ENCODE results near the gene RPP25L. TPM values are rescaled to one million over a fixed set of nuclear protein-coding genes. Genes with fewer than 3 reads are reported as not detected.

The RPP25L gene
- total RNA-seq, 1 experiment from 2014 or later: 24.5 TPM

DNA sequence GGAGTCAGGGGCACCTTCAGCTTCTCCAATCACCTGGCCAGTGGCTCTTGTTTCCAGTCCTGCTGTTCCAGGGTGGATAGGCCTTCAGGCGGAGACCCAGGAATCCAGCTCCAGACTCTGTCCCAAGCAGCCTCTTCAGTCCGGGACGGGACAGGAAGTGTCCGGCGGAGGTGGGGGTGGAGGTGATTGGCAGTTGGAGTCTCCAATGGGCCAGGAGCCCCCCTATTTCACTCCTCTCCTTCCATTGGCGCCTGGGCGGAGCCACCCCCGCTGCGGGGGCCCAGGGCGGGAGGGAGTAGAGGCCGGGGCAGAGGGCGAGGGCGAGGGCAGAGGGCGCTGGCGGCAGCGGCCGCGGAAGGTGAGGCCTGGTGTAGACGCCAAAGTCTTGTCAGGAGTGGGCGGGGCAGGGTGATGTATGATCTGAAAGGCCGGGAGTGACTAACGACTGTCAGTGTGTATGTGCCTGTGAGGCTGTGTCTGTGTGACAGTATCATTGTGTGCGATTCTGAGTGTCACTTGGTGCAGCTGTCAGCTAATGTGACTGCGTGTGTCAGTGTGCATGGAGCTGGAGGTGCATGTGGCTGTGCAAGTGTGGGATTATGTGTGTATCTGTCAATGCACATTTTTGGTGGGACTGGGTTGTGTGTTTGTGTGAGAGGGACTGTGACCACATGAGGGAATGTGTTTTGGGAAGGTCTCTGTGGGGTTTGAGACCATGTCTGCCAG is 40.1 kb upstream of the RPP25L start, which contains the start of gene IL11RA (continued):
- TF ChIP-seq NFYB (CRISPR knock-in tag; conservative IDR thresholded peaks at IDR 0.05; ENCODE audit: low read depth) (peak; percentile 81), GABPB1 (CRISPR knock-in tag; IDR thresholded peaks at IDR 0.05) (peak; percentile 63), AR (CRISPR knock-in tag; IDR thresholded peaks at IDR 0.05) (no peak)

- peaks cover 40% of the 10 kb centered on the region for H3K4me1 Mint-ChIP-seq
- no peaks in the 10 kb centered on the region for H3K27me3 Mint-ChIP-seq (ENCODE audit: low read depth)
- CTCF ChIA-PET: interaction anchor here (0.6 to 4.2 kb wide), 7 partner anchors 13 to 717 kb away, joined by 3 to 31 read pairs (median 4); partner anchors contain the start of gene SIGMAR1
- POLR2A ChIA-PET: interaction anchor here (0.9 to 1.3 kb wide), 2 partner anchors 14 to 51 kb away, joined by 3 to 5 read pairs; partner anchors contain the start of gene SIGMAR1
- peak overlapping the region; percentile 94; the same call in 1 of the 2 replicates for H3K27ac Mint-ChIP-seq
- H3K4me3 Mint-ChIP-seq: peak overlapping the region; percentile 81
- TF ChIP-seq CREM (CRISPR knock-in tag; IDR thresholded peaks at IDR 0.05): no peak
- no peak for TF ChIP-seq ESRRA (CRISPR knock-in tag; IDR thresholded peaks at IDR 0.05; ENCODE audit: borderline replicate concordance)
- TF ChIP-seq MYBL2 (CRISPR knock-in tag; IDR thresholded peaks at IDR 0.05): no peak
- TF ChIP-seq, protein P1, sequence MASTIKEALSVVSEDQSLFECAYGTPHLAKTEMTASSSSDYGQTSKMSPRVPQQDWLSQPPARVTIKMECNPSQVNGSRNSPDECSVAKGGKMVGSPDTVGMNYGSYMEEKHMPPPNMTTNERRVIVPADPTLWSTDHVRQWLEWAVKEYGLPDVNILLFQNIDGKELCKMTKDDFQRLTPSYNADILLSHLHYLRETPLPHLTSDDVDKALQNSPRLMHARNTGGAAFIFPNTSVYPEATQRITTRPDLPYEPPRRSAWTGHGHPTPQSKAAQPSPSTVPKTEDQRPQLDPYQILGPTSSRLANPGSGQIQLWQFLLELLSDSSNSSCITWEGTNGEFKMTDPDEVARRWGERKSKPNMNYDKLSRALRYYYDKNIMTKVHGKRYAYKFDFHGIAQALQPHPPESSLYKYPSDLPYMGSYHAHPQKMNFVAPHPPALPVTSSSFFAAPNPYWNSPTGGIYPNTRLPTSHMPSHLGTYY (CRISPR knock-in tag; IDR thresholded peaks at IDR 0.05): no peak
- no peak for TF ChIP-seq NFYB (CRISPR knock-in tag; conservative IDR thresholded peaks at IDR 0.05; ENCODE audit: low read depth)
- no peak for TF ChIP-seq ZNF138 (CRISPR knock-in tag; conservative IDR thresholded peaks at IDR 0.05)
- TF ChIP-seq RELA (CRISPR knock-in tag; IDR thresholded peaks at IDR 0.05; ENCODE audit: borderline replicate concordance): no peak
- TF ChIP-seq SOX15 (CRISPR knock-in tag; IDR thresholded peaks at IDR 0.05): no peak
- H3K9me3 Mint-ChIP-seq: no peaks in the 10 kb centered on the region
- peaks cover 18% of the 10 kb centered on the region for H3K36me3 Mint-ChIP-seq
- ATAC-seq (no peak), DNase-seq (ENCODE audit: low spot score) (no peak)
Observed at GRCh38 chr9:34651321-34651720, 39.4 kb upstream of the RPP25L start.

DNA sequence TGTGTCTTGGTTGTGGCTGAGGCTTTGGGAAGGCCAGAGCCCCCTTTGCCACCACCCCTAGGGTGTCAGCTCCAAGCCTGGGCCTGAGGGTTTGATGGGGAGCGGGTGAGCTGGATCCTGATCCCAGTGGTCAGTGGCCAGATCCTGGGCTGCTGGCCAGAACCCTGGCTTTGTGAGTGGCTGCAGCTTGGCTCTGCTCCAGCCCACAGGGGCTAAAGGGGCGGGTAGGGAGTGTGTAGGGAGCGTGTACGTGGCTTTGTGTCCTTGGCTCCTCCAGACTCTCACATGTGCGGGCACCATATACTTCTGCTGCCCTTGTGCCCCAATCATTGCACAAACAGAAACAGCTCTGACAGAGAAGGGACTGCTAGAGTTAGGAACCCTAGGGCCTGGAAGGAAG is 38.9 kb upstream of the RPP25L start:
- Mint-ChIP-seq H3K9me3 (no peaks in the 10 kb centered on the region), H3K27ac (no peak overlapping the region), H3K4me1 (peaks cover 45% of the 10 kb centered on the region), H3K36me3 (peaks cover 18% of the 10 kb centered on the region), H3K4me3 (peak overlapping the region; percentile 81), H3K27me3 (ENCODE audit: low read depth) (no peaks in the 10 kb centered on the region)
- ChIA-PET POLR2A (no interaction called here), CTCF (interaction anchor here (1.9 to 4.2 kb wide), 2 partner anchors 13 to 14 kb away, joined by 14 to 31 read pairs; partner anchors contain the start of gene SIGMAR1)
- ATAC-seq: no peak
- TF ChIP-seq RELA (CRISPR knock-in tag; IDR thresholded peaks at IDR 0.05; ENCODE audit: borderline replicate concordance) (peak; percentile 35; the same call in 1 of the 2 replicates), ZNF423 (CRISPR knock-in tag; IDR thresholded peaks at IDR 0.05) (no peak)
- DNase-seq (ENCODE audit: low spot score): no peak

DNA sequence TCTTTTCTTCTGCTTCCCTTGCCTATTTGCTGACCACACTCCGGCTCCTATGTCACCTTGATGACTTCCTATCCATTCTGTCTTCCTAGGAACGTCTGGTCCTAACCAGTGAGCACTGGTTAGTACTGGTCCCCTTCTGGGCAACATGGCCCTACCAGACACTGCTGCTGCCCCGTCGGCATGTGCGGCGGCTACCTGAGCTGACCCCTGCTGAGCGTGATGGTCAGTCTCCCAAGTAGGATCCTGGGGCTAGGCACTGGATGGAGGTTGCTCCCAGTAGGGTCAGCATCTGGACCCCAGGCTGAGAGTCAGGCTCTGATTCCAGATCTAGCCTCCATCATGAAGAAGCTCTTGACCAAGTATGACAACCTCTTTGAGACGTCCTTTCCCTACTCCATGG is 36.8 kb upstream of the RPP25L start:
- Mint-ChIP-seq H3K36me3 (peaks cover 18% of the 10 kb centered on the region), H3K4me3 (peak overlapping the region; percentile 18; the same call in 1 of the 2 replicates), H3K27ac (no peak overlapping the region), H3K27me3 (ENCODE audit: low read depth) (no peaks in the 10 kb centered on the region), H3K9me3 (no peaks in the 10 kb centered on the region), H3K4me1 (peaks cover 53% of the 10 kb centered on the region)
- DNase-seq (ENCODE audit: low spot score) (no peak), ATAC-seq (no peak)
- ChIA-PET CTCF (interaction anchor here (4.9 to 5.6 kb wide), 2 partner anchors 13 to 16 kb away, joined by 56 to 94 read pairs; partner anchors contain the start of gene SIGMAR1), POLR2A (no interaction called here)
- TF ChIP-seq, protein P2, sequence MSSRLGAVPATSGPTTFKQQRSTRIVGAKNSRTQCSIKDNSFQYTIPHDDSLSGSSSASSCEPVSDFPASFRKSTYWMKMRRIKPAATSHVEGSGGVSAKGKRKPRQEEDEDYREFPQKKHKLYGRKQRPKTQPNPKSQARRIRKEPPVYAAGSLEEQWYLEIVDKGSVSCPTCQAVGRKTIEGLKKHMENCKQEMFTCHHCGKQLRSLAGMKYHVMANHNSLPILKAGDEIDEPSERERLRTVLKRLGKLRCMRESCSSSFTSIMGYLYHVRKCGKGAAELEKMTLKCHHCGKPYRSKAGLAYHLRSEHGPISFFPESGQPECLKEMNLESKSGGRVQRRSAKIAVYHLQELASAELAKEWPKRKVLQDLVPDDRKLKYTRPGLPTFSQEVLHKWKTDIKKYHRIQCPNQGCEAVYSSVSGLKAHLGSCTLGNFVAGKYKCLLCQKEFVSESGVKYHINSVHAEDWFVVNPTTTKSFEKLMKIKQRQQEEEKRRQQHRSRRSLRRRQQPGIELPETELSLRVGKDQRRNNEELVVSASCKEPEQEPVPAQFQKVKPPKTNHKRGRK (CRISPR knock-in tag; IDR thresholded peaks at IDR 0.05; ENCODE audit: borderline replicate concordance): no peak
- TF ChIP-seq, protein P3, sequence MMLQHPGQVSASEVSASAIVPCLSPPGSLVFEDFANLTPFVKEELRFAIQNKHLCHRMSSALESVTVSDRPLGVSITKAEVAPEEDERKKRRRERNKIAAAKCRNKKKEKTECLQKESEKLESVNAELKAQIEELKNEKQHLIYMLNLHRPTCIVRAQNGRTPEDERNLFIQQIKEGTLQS (CRISPR knock-in tag; conservative IDR thresholded peaks at IDR 0.05): no peak
- TF ChIP-seq ZNF396 (CRISPR knock-in tag; IDR thresholded peaks at IDR 0.05; ENCODE audit: borderline replicate concordance) (no peak), GRHL2 (CRISPR knock-in tag; IDR thresholded peaks at IDR 0.05; ENCODE audit: insufficient replicate concordance, severe bottlenecking) (no peak), SP1 (CRISPR knock-in tag; conservative IDR thresholded peaks at IDR 0.05) (no peak), MAX (CRISPR knock-in tag; IDR thresholded peaks at IDR 0.05) (no peak), ETV6 (CRISPR knock-in tag; IDR thresholded peaks at IDR 0.05) (no peak), NR3C1 (CRISPR knock-in tag; conservative IDR thresholded peaks at IDR 0.05; ENCODE audit: low read depth) (no peak), ZNF232 (CRISPR knock-in tag; IDR thresholded peaks at IDR 0.05) (no peak)
